ENCODE data around the gene OPCML. TPM values are rescaled to one million over a fixed set of nuclear protein-coding genes. Genes with fewer than 3 reads are reported as not detected.

OPCML gene
- total RNA-seq, 4 donors from 2014 or later: not detected

- DNase-seq: no peak
- Histone ChIP-seq H3K9me3 (no peaks in the 10 kb centered on the region), H3K4me3 (no peak overlapping the region), H3K4me1 (no peaks in the 10 kb centered on the region), H3K27ac (no peak overlapping the region), H3K36me3 (no peaks in the 10 kb centered on the region), H3K27me3 (no peaks in the 10 kb centered on the region)
- in situ Hi-C loops (cut with MboI; ENCODE audit: low pct_ligation_motif_present in 1 of 4, low pct_unique_long_range_greater_than_20kb in 1 of 4, low sequenced_read_pairs in 3 of 4) (no loop called here), intact Hi-C loops (cut with DNase I; ENCODE audit: low total_unique reads) (no loop called here)
- 68 to 87% methylated on average over 3 of the region's 3 CpGs for WGBS, 2 donors (ENCODE audit: low coverage in 1 of 2)
- no peak for TF ChIP-seq CTCF (IDR thresholded peaks at IDR 0.05)
- no peak for TF ChIP-seq EP300 (IDR thresholded peaks at IDR 0.05; ENCODE audit: low read depth)
- no peak for TF ChIP-seq POLR2AphosphoS5 (IDR thresholded peaks at IDR 0.05)
- no peak for TF ChIP-seq POLR2A (IDR thresholded peaks at IDR 0.05)
Observed at GRCh38 chr11:132883241-132883640, 649.1 kb downstream of the OPCML start.

- no peak for TF ChIP-seq POLR2A (IDR thresholded peaks at IDR 0.05)
- no peak for TF ChIP-seq POLR2AphosphoS5 (IDR thresholded peaks at IDR 0.05)
- TF ChIP-seq CTCF (IDR thresholded peaks at IDR 0.05): no peak
- no peak for TF ChIP-seq EP300 (IDR thresholded peaks at IDR 0.05; ENCODE audit: low read depth)
- intact Hi-C loops (cut with DNase I; ENCODE audit: low total_unique reads): no loop called here
- Histone ChIP-seq H3K4me1 (no peaks in the 10 kb centered on the region), H3K27me3 (no peaks in the 10 kb centered on the region), H3K4me3 (no peak overlapping the region), H3K9me3 (no peaks in the 10 kb centered on the region), H3K36me3 (no peaks in the 10 kb centered on the region), H3K27ac (no peak overlapping the region)
- in situ Hi-C loops (cut with MboI; ENCODE audit: low pct_ligation_motif_present in 1 of 4, low pct_unique_long_range_greater_than_20kb in 1 of 4, low sequenced_read_pairs in 3 of 4): no loop called here
- 60 to 69% methylated on average over 3 of the region's 3 CpGs for WGBS, 2 donors (ENCODE audit: low coverage in 1 of 2)
- no peak for DNase-seq
Observed at GRCh38 chr11:132881622-132882021, 650.7 kb downstream of the OPCML start.

DNA sequence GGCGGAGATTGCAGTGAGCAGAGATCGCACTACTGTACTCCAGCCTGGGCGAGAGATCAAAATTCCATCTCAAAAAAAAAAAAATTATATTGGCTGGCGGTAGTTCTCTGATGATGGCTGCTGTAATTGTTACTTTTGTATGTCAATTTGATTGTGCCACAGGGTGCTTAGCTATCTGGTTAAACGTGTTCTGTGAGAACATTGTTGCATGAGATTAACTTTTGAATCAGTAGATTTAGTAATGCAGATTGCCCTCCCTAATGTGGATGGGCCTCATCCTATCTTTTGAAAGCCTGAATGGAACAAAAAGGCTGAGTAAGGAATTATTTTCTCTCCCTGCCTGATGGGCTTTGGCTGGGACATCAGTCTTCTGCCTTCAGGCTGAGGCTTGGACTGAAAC is 654.2 kb downstream of the OPCML start:
- 72% methylated on average over 5 of the region's 5 CpGs; no CpG with 5 or more reads in 1 of the 2 donors for WGBS, 2 donors (ENCODE audit: low coverage in 1 of 2)
- Histone ChIP-seq H3K27ac (no peak overlapping the region), H3K36me3 (no peaks in the 10 kb centered on the region), H3K4me3 (no peak overlapping the region), H3K9me3 (no peaks in the 10 kb centered on the region), H3K4me1 (no peaks in the 10 kb centered on the region), H3K27me3 (no peaks in the 10 kb centered on the region)
- in situ Hi-C loops (cut with MboI; ENCODE audit: low pct_ligation_motif_present in 1 of 4, low pct_unique_long_range_greater_than_20kb in 1 of 4, low sequenced_read_pairs in 3 of 4) (no loop called here), intact Hi-C loops (cut with DNase I; ENCODE audit: low total_unique reads) (no loop called here)
- TF ChIP-seq CTCF (IDR thresholded peaks at IDR 0.05) (no peak), EP300 (IDR thresholded peaks at IDR 0.05; ENCODE audit: low read depth) (no peak), POLR2A (IDR thresholded peaks at IDR 0.05) (no peak), POLR2AphosphoS5 (IDR thresholded peaks at IDR 0.05) (no peak)
- DNase-seq: no peak

- Histone ChIP-seq H3K9me3 (no peaks in the 10 kb centered on the region), H3K36me3 (no peaks in the 10 kb centered on the region), H3K27me3 (no peaks in the 10 kb centered on the region), H3K27ac (no peak overlapping the region), H3K4me1 (no peaks in the 10 kb centered on the region), H3K4me3 (no peak overlapping the region)
- 76 to 80% methylated on average over 6 of the region's 6 CpGs for WGBS, 2 donors (ENCODE audit: low coverage in 1 of 2)
- TF ChIP-seq POLR2AphosphoS5 (IDR thresholded peaks at IDR 0.05): no peak
- TF ChIP-seq CTCF (IDR thresholded peaks at IDR 0.05): no peak
- TF ChIP-seq EP300 (IDR thresholded peaks at IDR 0.05; ENCODE audit: low read depth): no peak
- no peak for TF ChIP-seq POLR2A (IDR thresholded peaks at IDR 0.05)
- in situ Hi-C loops (cut with MboI; ENCODE audit: low pct_ligation_motif_present in 1 of 4, low pct_unique_long_range_greater_than_20kb in 1 of 4, low sequenced_read_pairs in 3 of 4): no loop called here
- DNase-seq: no peak
- intact Hi-C loops (cut with DNase I; ENCODE audit: low total_unique reads): no loop called here
Observed at GRCh38 chr11:132876705-132877104, 655.6 kb downstream of the OPCML start.

Measured in transverse colon (tissue), 4 donors.